GM21367 (cell line): ENCODE results near the gene GLB1L3.

ENCODE experiments used
- ATAC-seq: cut with Tn5 transposase; IDR thresholded peaks from one replicate; pipeline ENCODE4 v1.9.1; 2021; ENCODE audit not compliant: unreplicated experiment

GLB1L3 gene

GRCh38 chr11:134275534-134276395 lies at the start of gene GLB1L3:
GLB1L3 (plus strand) TSS chr11:134276379; CDS start chr11:134276741, 362 bp downstream.
- ATAC-seq = peak; percentile 78

GRCh38 chr11:134226806-134227325 lies 49.3 kb upstream of the GLB1L3 start:
- no peak for ATAC-seq

- peak; percentile 55 for ATAC-seq
Observed at GRCh38 chr11:134228625-134229024, 47.6 kb upstream of the GLB1L3 start.

GRCh38 chr11:134229126-134229790 lies 46.9 kb upstream of the GLB1L3 start:
- ATAC-seq = no peak

- no peak for ATAC-seq
Observed at GRCh38 chr11:134230339-134230738, 45.8 kb upstream of the GLB1L3 start.

GRCh38 chr11:134231958-134232659 lies 44.1 kb upstream of the GLB1L3 start:
- ATAC-seq = no peak

- no peak for ATAC-seq
Observed at GRCh38 chr11:134233729-134234179, 42.4 kb upstream of the GLB1L3 start.

GRCh38 chr11:134235399-134235798 lies 40.8 kb upstream of the GLB1L3 start:
- ATAC-seq = no peak

- no peak for ATAC-seq
Observed at GRCh38 chr11:134236834-134237556, 39.2 kb upstream of the GLB1L3 start.

GRCh38 chr11:134237557-134237922 lies 38.6 kb upstream of the GLB1L3 start:
- no peak for ATAC-seq

GRCh38 chr11:134238956-134239355 lies 37.2 kb upstream of the GLB1L3 start:
- ATAC-seq = no peak

- ATAC-seq = no peak
Observed at GRCh38 chr11:134240592-134240991, 35.6 kb upstream of the GLB1L3 start.

GRCh38 chr11:134242376-134242775 lies 33.8 kb upstream of the GLB1L3 start:
- ATAC-seq = no peak

GRCh38 chr11:134243913-134244312 lies 32.3 kb upstream of the GLB1L3 start:
- no peak for ATAC-seq

- ATAC-seq = peak; percentile 86
Observed at GRCh38 chr11:134244593-134244992, 31.6 kb upstream of the GLB1L3 start.

GRCh38 chr11:134245434-134245833 lies 30.7 kb upstream of the GLB1L3 start:
- no peak for ATAC-seq

- no peak for ATAC-seq
Observed at GRCh38 chr11:134246100-134246499, 30.1 kb upstream of the GLB1L3 start.

- ATAC-seq = no peak
Observed at GRCh38 chr11:134246678-134247077, 29.5 kb upstream of the GLB1L3 start.

- no peak for ATAC-seq
Observed at GRCh38 chr11:134248910-134249480, 27.2 kb upstream of the GLB1L3 start.

- ATAC-seq = no peak
Observed at GRCh38 chr11:134250246-134250645, 25.9 kb upstream of the GLB1L3 start.
